ENCODE measurements around the gene PIK3C3.

PIK3C3 gene

GRCh38 chr18:42011053-42011452 lies 56.0 kb downstream of the PIK3C3 start:
- no peaks in the 10 kb centered on the region for H3K36me3 ChIP-seq (replicated peaks)
- no peak for DNase-seq (ENCODE audit: low spot score in 2 of 2)
- H3K4me3 ChIP-seq = no peak overlapping the region
- H3K27me3 ChIP-seq (ENCODE audit: low read depth) = no peaks in the 10 kb centered on the region
- no peaks in the 10 kb centered on the region for H3K9me3 ChIP-seq
- in situ Hi-C loops (cut with MboI; ENCODE audit: low sequenced_read_pairs) = no loop called here
- H3K4me1 ChIP-seq = no peaks in the 10 kb centered on the region

GRCh38 chr18:42018831-42019230 lies 63.8 kb downstream of the PIK3C3 start:
- in situ Hi-C loops (cut with MboI; ENCODE audit: low sequenced_read_pairs) = no loop called here
- H3K4me1 ChIP-seq = 0 out of 2 replicates have a peak, but pooled peaks cover 3% of the 10 kb centered on the region
- H3K9me3 ChIP-seq = no peaks in the 10 kb centered on the region
- no peak overlapping the region for H3K4me3 ChIP-seq
- no peak for DNase-seq (ENCODE audit: low spot score in 2 of 2)
- H3K27me3 ChIP-seq (ENCODE audit: low read depth) = no peaks in the 10 kb centered on the region
- H3K36me3 ChIP-seq (replicated peaks) = peaks cover 2% of the 10 kb centered on the region

GRCh38 chr18:42024131-42024530 lies 69.1 kb downstream of the PIK3C3 start:
- H3K9me3 ChIP-seq = no peaks in the 10 kb centered on the region
- H3K4me3 ChIP-seq = no peak overlapping the region
- in situ Hi-C loops (cut with MboI; ENCODE audit: low sequenced_read_pairs) = no loop called here
- no peaks in the 10 kb centered on the region; the same call in none of the 2 replicates for H3K36me3 ChIP-seq (replicated peaks)
- H3K27me3 ChIP-seq (ENCODE audit: low read depth) = no peaks in the 10 kb centered on the region
- H3K4me1 ChIP-seq = no peaks in the 10 kb centered on the region
- DNase-seq (ENCODE audit: low spot score in 2 of 2) = no peak

- in situ Hi-C loops (cut with MboI; ENCODE audit: low sequenced_read_pairs) = no loop called here
- H3K4me1 ChIP-seq = no peaks in the 10 kb centered on the region
- no peak for DNase-seq (ENCODE audit: low spot score in 2 of 2)
- no peaks in the 10 kb centered on the region for H3K27me3 ChIP-seq (ENCODE audit: low read depth)
- H3K4me3 ChIP-seq = no peak overlapping the region
- no peaks in the 10 kb centered on the region for H3K9me3 ChIP-seq
- peaks cover 4% of the 10 kb centered on the region for H3K36me3 ChIP-seq (replicated peaks)
Observed at GRCh38 chr18:42025491-42025890, 70.5 kb downstream of the PIK3C3 start.

GRCh38 chr18:42025974-42026625 lies 71.1 kb downstream of the PIK3C3 start:
- no peaks in the 10 kb centered on the region for H3K4me1 ChIP-seq
- H3K9me3 ChIP-seq = no peaks in the 10 kb centered on the region
- H3K36me3 ChIP-seq (replicated peaks) = peaks cover 4% of the 10 kb centered on the region
- H3K4me3 ChIP-seq = no peak overlapping the region
- in situ Hi-C loops (cut with MboI; ENCODE audit: low sequenced_read_pairs) = no loop called here
- no peaks in the 10 kb centered on the region for H3K27me3 ChIP-seq (ENCODE audit: low read depth)
- DNase-seq (ENCODE audit: low spot score in 2 of 2) = no peak

- Histone ChIP-seq H3K27me3 (ENCODE audit: low read depth) (no peaks in the 10 kb centered on the region), H3K36me3 (replicated peaks) (peaks cover 4% of the 10 kb centered on the region; the same call in 1 of the 2 replicates), H3K4me3 (no peak overlapping the region), H3K9me3 (no peaks in the 10 kb centered on the region), H3K4me1 (no peaks in the 10 kb centered on the region)
- peak; percentile 17 to 53 for DNase-seq (ENCODE audit: low spot score in 2 of 2)
- in situ Hi-C loops (cut with MboI; ENCODE audit: low sequenced_read_pairs) = no loop called here
Observed at GRCh38 chr18:42028247-42028832, 73.3 kb downstream of the PIK3C3 start.

GRCh38 chr18:42029092-42029491 lies 74.1 kb downstream of the PIK3C3 start:
- DNase-seq (ENCODE audit: low spot score in 2 of 2) = no peak
- in situ Hi-C loops (cut with MboI; ENCODE audit: low sequenced_read_pairs) = no loop called here
- H3K36me3 ChIP-seq (replicated peaks) = peaks cover 4% of the 10 kb centered on the region; the same call in 1 of the 2 replicates

GRCh38 chr18:42030586-42031182 lies 75.7 kb downstream of the PIK3C3 start:
- Histone ChIP-seq H3K36me3 (replicated peaks) (peaks cover 7% of the 10 kb centered on the region; the same call in 1 of the 2 replicates), H3K4me1 (no peaks in the 10 kb centered on the region), H3K4me3 (no peak overlapping the region), H3K27me3 (ENCODE audit: low read depth) (no peaks in the 10 kb centered on the region), H3K9me3 (no peaks in the 10 kb centered on the region)
- peak; percentile 50 to 53 for DNase-seq (ENCODE audit: low spot score in 2 of 2)
- in situ Hi-C loops (cut with MboI; ENCODE audit: low sequenced_read_pairs) = no loop called here

More at GRCh38 chr18:42029092-42029491, 74.1 kb downstream of the PIK3C3 start:
- Histone ChIP-seq H3K4me1 (no peaks in the 10 kb centered on the region), H3K27me3 (ENCODE audit: low read depth) (no peaks in the 10 kb centered on the region), H3K9me3 (no peaks in the 10 kb centered on the region), H3K4me3 (no peak overlapping the region)

- in situ Hi-C loops (cut with MboI; ENCODE audit: low sequenced_read_pairs) = no loop called here
- H3K36me3 ChIP-seq (replicated peaks) = peaks cover 8% of the 10 kb centered on the region
Observed at GRCh38 chr18:42032447-42032846, 77.4 kb downstream of the PIK3C3 start.

GRCh38 chr18:42033137-42033810 lies 78.2 kb downstream of the PIK3C3 start:
- Histone ChIP-seq H3K4me1 (no peaks in the 10 kb centered on the region), H3K9me3 (no peaks in the 10 kb centered on the region), H3K36me3 (replicated peaks) (peaks cover 15% of the 10 kb centered on the region), H3K4me3 (no peak overlapping the region), H3K27me3 (ENCODE audit: low read depth) (no peaks in the 10 kb centered on the region)
- in situ Hi-C loops (cut with MboI; ENCODE audit: low sequenced_read_pairs) = no loop called here
- no peak for DNase-seq (ENCODE audit: low spot score in 2 of 2)

More at GRCh38 chr18:42032447-42032846, 77.4 kb downstream of the PIK3C3 start:
- Histone ChIP-seq H3K27me3 (ENCODE audit: low read depth) (no peaks in the 10 kb centered on the region), H3K4me1 (no peaks in the 10 kb centered on the region), H3K9me3 (no peaks in the 10 kb centered on the region), H3K4me3 (no peak overlapping the region)
- DNase-seq (ENCODE audit: low spot score in 2 of 2) = no peak

- no peaks in the 10 kb centered on the region for H3K27me3 ChIP-seq (ENCODE audit: low read depth)
- H3K36me3 ChIP-seq (replicated peaks) = peaks cover 14% of the 10 kb centered on the region; the same call in 1 of the 2 replicates
- no peaks in the 10 kb centered on the region for H3K4me1 ChIP-seq
- no peak overlapping the region for H3K4me3 ChIP-seq
- H3K9me3 ChIP-seq = no peaks in the 10 kb centered on the region
- DNase-seq (ENCODE audit: low spot score in 2 of 2) = no peak
- in situ Hi-C loops (cut with MboI; ENCODE audit: low sequenced_read_pairs) = no loop called here
Observed at GRCh38 chr18:42038936-42039335, 83.9 kb downstream of the PIK3C3 start.

- Histone ChIP-seq H3K4me1 (no peaks in the 10 kb centered on the region), H3K36me3 (replicated peaks) (peaks cover 14% of the 10 kb centered on the region; the same call in 1 of the 2 replicates), H3K4me3 (no peak overlapping the region), H3K9me3 (no peaks in the 10 kb centered on the region), H3K27me3 (ENCODE audit: low read depth) (no peaks in the 10 kb centered on the region)
- in situ Hi-C loops (cut with MboI; ENCODE audit: low sequenced_read_pairs) = no loop called here
- DNase-seq (ENCODE audit: low spot score in 2 of 2) = no peak
Observed at GRCh38 chr18:42039396-42039795, 84.4 kb downstream of the PIK3C3 start.

- DNase-seq (ENCODE audit: low spot score in 2 of 2) = no peak
- no peaks in the 10 kb centered on the region for H3K9me3 ChIP-seq
- no peaks in the 10 kb centered on the region for H3K4me1 ChIP-seq
- in situ Hi-C loops (cut with MboI; ENCODE audit: low sequenced_read_pairs) = no loop called here
- H3K27me3 ChIP-seq (ENCODE audit: low read depth) = no peaks in the 10 kb centered on the region
- no peak overlapping the region for H3K4me3 ChIP-seq
- H3K36me3 ChIP-seq (replicated peaks) = peaks cover 12% of the 10 kb centered on the region; the same call in 1 of the 2 replicates
Observed at GRCh38 chr18:42041793-42042192, 86.8 kb downstream of the PIK3C3 start.

GRCh38 chr18:42045346-42045745 lies 90.3 kb downstream of the PIK3C3 start:
- Histone ChIP-seq H3K9me3 (no peaks in the 10 kb centered on the region), H3K4me3 (no peak overlapping the region), H3K4me1 (no peaks in the 10 kb centered on the region), H3K27me3 (ENCODE audit: low read depth) (no peaks in the 10 kb centered on the region), H3K36me3 (replicated peaks) (no peaks in the 10 kb centered on the region; the same call in 1 of the 2 replicates)
- in situ Hi-C loops (cut with MboI; ENCODE audit: low sequenced_read_pairs) = no loop called here
- no peak for DNase-seq (ENCODE audit: low spot score in 2 of 2)

Data from HAP-1 (cell line).